Germinal center (tissue), 1 donor: ENCODE results near the gene TOP3B.

Experiments used
- DNase-seq: peaks from one replicate; pipeline ENCODE4 v3.0.0; 2012; ENCODE audit warnings: mixed read lengths, low spot score

Gene TOP3B

DNA sequence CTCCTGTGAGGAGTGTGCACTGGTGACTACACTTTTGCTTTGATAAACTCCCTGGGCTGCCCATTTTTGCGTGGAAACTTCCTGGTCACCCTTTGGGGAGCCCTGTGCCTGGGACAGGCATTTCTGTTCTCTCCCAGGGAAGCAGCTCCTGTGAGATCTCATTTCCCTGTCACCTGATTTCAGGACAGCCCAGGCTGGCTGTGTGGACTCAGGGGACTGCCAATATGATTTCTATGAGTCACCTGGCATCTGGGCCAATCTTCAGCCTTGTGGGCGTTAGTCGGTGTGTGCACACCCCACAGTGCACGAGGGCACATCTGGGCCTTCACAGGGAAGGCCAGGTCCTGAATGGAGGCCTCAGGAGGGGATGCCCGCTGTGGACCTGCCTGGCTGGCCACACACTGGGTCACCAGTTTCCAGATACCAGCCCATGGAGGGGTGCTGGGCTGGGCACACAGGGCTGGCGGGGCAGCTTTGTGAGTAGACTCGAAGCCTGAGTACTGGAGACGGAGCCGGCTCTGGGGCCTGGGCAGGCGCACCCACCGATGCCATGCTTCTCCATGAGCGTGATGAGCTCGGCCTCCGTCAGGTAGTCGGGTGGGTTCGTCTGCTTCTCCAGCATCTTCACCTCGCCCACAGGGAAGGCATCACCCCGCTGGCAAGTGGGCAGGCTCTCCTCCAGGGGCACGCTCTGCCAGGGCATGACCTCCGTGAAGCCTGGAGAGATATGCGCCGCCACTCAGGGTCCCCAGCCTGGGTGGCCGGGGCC, 20.5 kb downstream of the TOP3B start:
- DNase-seq = no peak

DNA sequence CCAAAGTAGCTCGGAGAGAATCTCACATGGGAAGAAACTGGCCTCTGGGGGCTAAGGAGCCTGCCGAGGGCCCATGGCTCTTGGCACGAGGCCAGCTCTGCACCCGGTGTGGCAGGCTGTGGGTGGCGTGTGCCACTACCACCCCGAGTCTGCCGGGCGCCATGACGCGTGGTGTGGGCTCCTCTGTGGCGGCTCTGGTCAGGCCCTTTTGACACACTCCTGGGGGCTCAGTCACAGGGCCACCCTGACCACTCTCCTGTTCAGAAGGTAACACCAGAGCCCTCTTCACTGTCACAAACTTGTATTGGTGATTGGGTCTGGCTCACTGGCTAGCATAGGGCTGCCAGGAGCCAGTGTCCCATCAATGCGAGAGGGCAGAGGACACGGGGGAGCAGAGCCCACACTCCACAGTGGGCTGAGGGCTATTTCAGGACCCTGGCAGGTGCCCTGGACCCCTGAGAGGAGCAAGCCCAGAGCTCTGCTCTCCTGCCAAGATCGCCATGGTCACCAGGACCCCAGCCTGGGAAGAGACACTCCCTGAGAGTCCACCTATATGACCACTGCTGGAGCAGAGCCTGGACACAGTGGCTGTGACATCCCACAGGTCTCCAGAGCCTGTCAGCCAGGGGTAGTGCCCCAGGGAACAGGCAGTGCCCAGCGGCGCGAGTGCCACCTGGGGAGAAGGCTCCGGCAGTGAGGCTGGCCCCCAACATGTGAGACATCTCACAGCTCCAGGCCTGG, 21.3 kb downstream of the TOP3B start:
- DNase-seq = no peak

DNA sequence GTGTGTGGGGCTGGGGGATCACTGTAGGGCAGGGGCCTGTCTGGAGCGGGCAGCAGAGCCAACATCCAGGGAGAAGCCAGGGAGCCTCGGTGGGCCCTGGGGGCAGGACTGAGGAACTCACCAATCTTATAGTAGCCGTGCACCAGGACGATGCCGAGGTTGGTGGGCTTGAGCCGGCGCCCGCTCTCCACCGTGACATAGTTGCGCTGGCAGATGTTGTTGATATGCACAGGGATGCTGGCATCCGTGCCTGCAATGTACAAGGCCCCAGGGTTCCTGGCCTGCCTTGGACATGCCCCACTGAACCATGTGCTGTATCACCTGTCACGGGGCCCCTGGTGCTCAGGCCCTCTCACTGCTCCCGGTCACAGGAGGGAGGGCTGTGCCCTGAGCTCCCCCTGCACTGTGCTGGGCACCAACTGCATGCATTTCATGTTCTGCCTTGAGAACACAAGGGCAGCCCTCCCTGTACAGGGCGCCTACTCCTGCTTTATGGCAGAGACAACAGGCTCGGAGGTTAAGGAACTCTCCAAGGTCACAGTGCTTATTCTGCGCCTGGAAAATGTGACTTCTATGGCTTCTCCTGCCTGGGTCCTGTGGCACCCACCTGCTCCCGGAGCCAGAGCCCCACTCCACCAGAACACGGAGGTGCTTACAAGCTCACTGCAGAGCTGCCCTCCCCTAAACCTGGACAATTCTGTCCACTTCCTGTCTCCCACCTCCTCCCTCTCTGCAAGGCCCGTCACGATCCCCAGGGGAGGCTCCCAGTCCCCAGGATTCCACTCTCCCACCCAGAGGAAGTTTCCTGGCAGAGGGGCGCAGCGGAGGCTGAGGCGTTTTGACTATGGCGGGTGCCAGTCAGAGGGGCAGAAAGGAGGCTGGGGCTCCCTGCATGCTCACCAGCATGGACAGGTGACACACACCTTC, 22.1 kb downstream of the TOP3B start:
- DNase-seq = no peak

DNA sequence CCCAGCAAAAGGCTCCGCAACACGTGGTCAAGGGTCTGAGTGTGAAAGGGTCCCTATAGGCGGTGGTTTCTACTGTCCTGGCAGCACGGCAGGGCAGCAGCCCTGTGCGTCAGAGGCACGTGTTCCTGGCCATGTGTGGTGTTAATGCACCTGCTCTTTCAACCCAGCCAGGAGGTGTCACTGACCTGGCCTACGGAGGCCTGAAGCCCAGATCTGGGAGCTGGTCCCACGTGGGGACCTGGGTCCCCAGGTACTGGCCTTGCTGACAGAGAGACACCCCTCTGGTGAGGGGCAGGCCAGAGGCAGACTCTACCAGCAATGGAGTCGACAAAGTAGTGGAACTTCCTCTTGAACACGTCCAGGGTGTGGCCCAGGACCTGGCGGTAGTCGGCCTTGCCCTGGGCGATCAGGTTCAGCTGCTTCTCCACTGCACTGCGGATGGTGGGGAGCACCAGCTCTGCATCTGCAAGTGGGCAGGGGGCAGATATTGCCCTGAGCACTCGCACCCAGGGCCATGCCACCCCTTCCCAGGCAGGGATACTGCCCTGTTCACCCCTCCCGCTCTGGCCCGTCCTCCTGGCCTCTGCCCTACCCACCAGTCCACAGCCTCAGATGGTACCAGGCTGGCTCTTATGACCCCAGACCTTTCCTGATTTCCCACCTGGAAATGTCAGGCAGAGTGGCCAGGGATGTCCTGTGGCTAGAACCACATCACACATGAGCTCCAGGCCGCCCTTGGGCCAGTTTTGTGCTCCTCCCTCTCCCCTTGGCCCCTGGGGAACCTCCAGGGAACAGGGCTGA, 23.1 kb downstream of the TOP3B start:
- DNase-seq = no peak

DNA sequence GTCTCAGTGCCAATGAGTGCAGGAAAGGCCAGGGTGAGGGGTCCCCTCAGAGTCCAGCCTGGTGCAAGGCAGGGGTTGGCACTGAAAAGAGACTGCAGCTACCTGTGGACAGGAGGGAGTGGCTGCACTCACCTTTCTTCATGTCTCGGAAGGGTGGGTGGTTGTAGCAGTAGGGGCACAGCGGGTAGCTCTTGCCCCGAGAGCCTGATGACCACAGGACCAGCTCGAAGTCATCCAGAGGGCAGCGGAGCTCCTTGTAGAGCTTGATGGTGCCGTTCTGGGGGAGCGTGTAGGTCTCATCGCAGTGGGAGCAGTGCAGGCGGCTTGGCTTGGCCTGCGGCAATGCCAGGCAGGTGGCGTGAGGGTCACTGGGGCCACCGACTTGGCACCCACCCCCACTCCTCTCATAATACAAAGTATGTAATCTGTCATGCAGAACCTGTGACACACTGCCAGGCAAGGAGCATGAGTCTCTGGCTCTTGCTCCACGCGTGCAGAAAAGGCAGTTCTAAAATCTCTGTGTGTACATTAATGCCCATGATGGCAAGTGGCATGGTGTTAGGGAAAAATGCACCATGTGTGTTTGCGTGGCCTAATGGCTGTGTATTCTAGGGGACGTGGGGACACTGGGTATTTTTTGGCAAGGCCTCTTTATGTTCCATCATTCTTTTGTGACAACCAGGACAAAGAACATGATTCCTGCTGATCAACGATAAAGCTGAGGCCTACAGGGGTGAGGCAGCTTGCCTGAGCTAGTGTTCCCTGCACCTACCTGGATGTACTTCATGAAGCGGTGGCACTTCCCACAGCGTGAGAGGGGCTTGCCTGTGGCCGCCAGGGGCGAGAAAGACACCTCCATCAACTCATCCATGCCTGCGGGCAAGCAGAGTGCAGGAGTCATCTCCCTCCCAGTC, 24.0 kb downstream of the TOP3B start:
- no peak for DNase-seq

DNA sequence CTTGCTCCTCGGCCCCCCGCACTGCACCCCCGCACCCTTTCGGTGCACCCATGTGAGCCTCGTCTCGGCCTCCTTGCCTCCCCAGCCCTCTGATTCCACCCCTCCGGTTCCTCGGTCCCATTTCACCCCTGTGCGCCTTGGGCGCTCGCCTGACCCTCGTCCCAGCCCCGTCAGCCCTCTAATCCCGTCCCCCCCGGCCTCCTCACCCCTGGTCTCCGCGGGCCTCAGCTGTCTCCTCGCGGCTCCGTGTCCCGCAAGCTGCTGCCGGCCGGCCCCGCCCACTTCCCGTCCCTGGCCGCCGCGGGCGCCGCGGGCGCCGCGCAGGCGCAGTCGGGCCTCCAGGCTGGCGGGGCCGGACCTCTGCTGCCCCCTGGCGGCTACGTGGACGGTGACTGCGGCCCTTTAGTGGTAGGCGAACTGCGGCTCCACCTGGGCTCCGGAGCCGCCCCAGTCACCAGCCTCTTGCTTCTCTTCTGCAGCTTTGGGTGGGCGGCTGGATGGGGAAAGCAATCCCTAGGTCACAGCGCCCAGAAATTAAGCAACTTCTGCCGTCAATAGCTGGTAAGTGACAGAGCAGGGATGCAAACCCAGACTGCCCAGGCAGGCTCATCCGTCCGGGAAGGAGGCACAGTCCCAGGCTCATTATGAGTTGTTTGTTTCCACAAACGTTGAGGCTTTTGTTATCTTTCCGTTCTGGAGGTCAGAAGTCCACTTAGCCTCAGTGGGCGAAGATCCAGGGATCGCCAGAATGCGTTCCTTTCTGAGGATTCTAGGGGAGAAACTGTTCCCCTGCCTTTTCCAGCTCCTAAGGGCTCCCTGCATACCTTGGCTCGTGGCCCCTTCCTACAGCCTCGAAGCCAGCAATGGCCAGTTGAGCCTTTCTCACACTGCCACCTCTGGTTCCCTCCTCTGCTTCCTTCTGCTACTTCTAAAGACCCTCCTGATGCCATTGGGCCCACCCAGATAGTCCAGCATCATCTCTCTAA, 29.7 kb downstream of the TOP3B start, which contains the start of gene PPM1F:
PPM1F (minus strand) TSS at position 263 of the 986 bp plus-strand sequence. CDS start 6,800 bp downstream, outside the sequence.
- peak; percentile 95 for DNase-seq

DNA sequence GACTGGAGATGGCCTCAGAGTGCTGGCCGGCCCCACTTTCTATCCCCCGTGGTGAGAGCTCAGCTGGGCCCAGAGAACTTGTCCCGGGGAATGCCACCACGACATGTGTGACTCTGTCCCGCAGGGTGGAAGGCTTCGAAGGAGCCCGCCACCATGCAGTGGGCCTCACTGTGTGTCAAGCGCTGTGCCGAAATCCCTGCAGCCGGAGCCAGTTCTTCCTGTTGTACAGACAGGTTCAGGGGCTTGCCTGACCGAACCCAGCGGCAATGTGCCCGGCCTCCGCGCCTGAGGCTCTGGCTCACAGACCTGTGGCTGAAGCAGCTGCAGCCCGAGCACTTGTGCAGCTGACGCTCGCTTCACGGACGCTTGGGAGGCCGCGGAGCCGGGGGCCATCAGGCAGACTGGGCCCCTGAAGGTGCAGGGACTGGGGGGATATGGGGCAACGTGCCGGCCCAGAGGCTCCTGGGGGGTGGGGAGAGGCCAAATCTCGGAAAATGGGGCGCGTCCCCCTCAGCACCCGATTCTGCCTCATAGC, 30.6 kb downstream of the TOP3B start:
- DNase-seq = no peak

DNA sequence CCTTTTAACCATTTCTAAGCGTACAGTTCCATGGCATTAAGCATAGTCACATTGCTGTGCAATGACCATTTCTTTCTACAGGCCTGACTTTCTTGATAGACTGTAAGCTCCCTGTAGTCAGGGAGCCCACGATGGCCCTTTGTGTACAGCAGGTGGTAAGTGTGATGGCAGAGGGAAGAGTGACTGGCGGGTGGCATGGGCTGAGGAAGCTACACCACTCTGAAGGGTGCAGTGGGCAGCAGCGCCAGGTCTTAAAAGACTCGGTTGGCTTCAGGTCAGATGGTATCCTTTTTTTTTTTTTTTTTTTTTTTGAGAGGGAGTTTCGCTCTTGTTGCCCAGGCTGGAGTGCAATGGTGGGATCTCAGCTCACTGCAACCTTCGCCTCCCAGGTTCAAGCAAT, 31.5 kb downstream of the TOP3B start:
- no peak for DNase-seq

DNA sequence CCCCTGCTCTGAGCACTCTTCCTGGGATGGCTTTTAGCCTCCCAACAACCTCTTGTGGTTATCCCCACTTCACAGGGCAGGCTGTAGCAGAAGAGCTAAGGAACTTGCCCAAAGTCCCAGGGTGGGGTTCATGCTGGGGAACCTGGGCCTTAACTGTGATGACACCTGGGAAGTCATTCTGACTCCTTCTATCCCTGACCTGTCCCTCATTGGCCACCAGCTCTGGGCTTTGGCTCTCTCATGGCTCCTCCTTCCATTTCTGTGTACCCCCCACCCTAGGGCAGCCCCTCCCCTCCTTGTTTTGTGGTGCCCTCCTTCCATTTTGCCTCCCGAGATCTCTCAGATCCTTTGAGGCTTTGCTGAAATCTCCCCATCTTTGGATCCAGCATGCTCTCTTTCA, 32.6 kb downstream of the TOP3B start:
- no peak for DNase-seq

DNA sequence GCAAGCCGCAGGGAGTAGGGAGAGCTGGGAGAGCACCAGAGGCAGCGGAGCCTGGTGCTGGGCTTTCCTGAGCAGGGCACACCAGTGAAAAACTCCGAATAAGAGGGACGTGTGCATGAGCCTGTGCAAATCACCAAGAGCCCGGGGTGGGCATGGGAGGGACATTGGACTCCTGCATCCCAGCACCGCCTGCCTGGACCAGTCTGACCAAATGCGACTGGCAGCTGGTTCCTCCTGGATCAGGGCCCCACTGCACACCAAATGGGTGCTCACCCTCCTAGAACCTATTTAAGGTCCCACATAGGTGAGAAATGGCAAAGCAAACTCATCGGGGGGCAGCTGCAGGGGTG, 33.0 kb downstream of the TOP3B start:
- no peak for DNase-seq

DNA sequence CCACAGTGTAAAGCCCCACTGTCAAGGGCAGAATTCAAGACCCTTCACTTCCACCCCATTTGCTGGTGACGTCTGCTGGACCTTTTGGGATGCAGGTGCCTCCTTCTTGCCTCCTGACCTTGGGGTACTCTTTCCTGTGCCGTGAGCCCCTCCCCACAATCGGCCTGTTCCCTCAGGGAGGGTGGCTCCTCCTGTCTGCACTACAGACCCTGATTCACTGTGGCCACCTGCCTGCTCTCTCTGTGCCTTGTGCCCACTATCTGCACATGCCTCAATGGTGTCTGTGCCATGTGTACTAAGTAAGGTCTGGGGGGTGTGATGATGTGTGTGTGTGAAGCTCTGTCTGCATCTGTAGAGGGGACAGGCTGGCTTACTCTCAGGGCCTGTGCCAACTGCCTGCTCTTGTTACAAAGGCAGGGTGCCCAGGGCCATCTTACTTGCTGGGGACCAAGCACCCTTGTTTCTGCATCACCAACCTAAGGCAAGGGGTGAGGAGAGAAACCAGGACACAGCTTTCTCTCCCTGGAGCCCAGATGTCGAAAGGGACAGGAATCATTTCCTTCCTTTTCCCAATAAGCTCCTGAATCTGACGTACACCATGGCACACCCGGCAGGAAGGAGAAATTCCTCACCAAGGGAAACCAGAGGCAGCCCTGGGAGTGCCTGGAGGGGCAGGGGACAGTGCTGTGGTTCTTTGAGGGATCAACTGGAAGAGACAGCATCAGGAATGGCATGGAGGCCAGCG, 33.6 kb downstream of the TOP3B start:
- DNase-seq = no peak

DNA sequence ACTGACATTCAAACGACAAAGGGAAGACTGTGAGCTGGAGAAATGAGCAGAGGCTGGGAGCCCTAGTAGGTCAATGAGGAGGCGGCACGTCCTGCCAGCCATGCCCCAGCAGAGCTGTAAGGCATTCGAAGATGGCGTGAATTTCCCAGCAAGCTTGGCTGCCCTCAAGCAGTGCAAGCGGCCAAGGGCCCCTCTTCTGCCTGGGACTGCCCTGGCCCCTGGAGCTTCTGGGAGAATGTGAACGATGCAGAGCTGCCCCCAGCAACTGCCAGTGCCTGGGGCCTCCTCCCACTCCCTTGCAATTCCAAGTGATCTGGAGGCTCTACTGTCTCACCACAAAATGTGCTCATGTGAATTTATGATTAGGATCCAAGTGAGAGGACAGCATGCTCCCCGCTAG, 34.2 kb downstream of the TOP3B start:
- DNase-seq = no peak

DNA sequence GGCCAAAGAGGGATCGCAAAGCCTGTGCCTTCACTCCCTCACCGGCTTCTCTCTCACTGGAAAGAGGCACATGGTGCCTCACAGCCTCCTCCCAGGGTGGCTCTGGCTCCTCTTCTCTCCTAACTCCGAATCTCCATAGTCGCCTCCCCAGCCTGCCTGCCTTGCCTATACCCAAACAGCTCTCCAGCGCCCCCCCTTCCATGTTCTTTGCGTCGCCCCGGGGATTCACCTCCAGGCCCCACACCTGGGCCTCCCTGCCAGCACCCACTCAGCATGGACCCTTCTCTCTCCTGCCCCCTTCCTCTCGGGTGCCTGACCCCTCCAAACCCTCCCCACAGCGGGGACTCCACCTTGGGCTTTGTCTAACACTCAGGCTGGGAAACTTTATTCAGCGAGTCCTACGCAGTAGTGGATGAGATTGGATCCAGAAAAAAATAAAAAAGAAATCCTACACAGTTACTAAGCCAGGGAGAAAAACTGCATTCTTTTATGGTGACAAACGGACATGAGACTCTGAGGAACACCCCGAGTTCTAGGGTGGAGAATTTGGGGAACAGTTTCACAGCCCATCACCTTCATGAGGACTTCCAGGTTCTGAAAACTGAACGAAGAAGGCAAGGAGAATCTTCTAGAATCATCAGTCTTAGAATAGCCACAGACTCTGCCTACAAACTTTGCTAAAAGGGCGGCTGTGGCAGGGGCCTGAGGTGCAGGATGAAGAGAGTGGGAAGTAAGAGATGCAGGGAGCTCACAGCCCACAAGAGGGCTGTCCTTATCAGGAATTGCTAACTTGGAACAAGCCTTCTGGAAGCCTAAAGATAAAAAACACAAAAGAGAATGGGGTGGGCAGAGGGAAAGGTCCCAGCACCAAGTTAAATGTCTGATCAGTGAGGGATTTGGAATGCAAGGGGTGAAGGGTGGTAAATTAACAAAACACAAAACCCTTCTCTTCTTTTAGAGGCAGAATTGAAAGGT, 35.3 kb downstream of the TOP3B start:
- no peak for DNase-seq

DNA sequence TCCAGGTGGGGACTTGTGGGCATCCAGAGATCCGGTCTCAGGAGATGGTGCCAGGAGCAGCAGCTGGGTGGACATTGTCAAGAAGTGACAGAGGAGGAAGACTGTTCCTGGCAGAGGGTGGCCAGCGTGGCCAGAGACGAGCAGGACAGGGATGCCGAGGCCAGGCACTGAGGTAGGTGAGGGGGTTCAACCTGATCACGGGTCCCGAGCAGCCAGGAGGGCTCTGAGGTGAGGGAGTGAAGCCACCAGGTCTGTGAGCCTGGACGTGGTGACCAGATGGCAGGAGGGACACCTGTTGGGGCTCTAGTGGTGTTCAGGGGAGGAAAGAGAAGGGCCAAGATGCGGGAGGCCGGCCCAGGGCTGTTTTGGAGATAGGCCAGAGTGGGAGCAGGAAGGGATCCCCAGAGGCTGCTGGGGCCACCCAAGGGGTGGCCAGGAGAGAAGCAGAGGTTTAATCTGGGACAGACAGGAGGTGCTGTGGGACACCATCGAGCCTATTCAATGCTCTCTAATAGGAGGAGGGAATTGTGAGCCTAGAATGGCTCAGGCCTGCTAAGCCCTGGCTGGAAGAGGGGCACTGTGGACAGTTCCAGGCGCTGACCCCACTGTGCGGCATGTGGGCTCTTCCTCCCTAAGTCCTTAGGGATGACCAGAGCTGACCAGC, 36.2 kb downstream of the TOP3B start:
- no peak for DNase-seq

DNA sequence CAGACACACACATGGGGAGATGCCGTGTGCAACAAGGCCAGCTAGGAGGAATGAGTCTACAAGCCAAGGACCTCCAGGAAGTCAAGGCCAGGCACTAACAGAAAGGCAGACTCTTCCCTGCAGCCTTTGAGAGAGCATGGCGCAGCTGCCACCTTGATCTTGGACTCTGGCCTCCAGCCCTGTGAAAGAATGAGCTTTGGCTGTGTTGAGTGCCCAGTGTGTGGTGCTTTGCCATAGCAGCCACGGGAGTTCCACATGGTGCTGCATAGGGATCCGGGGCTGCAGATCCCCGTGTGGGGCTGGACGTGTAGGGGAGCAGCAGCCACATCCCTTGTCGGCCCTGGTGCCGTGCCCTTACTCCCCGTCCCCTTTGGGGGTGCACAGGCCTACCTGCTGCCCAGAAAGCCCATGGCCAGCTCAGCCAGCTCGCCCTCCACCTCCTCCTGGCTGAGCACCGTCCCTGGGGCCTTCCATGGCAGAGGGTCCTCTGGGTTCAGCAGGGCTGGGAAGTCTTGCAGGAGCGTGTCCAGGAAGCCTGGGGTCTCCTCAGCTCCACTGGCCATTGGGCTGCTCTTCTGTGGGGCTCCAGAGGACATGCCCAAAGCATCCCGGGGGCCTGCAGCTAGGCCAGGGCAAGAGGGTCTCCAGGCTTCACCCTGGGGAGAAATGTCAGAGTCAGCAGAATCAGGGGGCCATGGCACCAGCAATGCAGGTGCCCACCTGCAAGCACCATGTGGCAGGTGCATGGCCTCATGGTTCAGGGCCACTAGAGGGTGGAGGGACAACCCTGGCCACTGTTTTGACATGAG, 36.9 kb downstream of the TOP3B start:
- no peak for DNase-seq

DNA sequence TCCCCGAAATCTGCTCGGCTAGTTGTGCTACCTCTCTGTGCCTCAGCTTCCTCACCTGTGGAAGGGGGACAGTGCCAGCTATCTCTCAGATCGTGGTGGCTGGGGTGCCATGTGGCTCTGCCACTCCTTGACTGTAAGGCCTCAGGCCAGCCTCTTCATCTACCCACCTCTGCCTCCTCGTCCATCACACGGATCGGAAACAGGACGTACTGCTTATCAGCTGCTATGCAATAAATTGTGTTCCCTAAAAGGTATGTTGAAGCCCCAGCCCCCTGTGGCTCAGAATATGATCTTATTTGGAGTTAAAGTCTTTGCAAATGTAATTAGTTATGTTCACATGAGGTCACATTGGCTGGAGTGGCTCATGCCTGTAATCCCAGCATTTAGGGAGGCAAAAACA, 37.7 kb downstream of the TOP3B start:
- no peak for DNase-seq
